GM18868 (cell line): ENCODE measurements around the gene ZFAND3.
"Not testable (repeated sequence)": the region's sequence is repeated elsewhere in the genome, so short reads cannot be mapped to it uniquely, and the experiment has no call there.

Experiments used
- ATAC-seq: cut with Tn5 transposase; IDR thresholded peaks from one replicate; pipeline ENCODE4 v1.9.1; 2021; ENCODE audit warnings: mild to moderate bottlenecking, moderate library complexity; ENCODE audit not compliant: unreplicated experiment

Gene ZFAND3

DNA sequence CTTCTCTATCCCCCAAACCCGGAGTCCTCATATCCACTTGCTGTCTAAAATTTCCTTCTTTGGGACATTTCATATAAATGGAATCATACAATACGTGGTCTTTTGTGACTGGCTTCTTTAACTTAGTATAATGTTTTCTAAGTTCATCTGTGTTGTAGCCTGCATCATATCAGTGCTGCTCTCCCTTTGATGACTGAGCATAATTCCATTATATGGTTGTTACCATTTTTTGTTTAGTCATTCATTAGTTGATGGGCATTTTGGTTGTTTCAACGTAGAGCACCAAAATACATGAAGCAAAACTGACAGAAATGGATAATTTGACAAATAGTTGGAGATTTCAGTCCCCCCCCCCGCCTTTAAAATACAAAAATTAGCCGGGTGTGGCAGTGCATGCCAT lies 71.5 kb downstream of the ZFAND3 start:
- ATAC-seq, result no peak

DNA sequence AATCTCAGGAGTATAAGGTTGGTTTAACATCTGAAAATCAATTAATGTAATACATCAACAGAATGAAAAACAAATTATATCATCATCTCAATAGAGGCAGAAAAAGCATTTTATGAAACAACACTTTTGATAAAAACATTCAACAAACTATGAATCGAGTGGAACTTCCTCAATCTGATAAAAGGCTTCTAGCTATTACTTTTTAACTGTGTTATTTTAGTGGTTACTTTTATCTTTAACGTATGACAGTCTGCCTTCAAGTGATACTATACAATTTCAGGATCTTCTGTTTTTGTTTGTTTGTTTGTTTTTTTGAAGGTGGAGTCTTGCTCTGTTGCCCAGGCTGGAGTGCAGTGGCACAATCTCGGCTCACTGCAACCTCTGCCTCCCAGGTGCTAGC lies 73.7 kb downstream of the ZFAND3 start:
- ATAC-seq, result no peak

DNA sequence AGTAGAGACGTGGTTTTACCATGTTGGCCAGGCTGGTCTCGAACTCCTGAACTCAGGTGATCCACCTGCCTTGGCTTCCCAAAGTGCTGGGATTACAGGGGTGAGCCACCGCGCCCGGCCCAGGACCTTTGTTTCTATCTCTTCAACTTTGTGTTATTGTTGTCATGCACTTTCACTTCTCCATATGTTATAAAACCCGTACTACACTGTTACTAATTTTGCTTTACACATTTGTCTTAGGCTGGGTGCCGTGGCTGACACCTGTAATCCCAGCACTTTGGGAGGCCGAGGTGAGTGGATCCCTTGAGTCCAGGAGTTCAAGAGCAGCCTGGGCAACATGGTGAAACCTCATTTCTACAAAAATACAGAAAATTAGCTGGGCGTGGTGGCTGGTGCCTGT lies 74.2 kb downstream of the ZFAND3 start:
- ATAC-seq, result not testable (repeated sequence)

DNA sequence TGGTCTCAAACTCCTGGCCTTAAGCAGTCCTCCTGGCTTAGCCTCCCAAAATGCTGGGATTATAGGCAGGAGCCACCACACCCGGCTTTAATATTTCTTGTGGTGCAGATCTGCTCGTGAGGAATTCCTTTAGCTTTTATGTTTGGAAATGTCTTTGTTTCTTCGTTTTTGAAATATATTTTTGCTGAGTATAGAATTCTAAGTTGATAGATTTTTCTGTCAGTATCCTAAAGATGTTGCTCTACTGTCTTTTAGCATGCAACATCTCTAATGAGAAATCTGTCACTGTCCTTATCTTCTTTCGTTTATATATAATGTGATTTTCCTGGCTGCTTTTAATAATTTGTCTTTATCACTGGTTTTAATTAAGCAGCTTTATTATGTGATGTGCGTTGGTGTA lies 75.1 kb downstream of the ZFAND3 start:
- ATAC-seq, result no peak

DNA sequence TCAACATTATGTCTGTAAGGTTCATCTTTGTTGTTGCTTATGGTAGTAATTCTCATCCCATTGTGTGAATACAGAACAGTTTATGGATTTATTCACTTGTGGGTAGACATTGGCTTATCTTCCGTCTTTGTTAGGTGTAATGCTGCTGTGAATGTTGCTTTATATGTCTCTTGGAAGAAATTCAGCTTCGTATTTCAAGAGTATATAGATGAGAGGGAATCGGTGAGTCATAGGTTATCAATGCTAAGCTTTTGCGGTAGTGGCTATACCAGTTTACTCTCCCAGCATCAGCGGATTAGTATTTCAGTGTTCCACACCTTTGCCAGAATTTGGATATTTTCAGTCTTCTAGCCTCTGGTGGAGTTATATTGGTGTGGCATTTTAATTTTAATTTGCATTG lies 77.8 kb downstream of the ZFAND3 start:
- no peak for ATAC-seq

DNA sequence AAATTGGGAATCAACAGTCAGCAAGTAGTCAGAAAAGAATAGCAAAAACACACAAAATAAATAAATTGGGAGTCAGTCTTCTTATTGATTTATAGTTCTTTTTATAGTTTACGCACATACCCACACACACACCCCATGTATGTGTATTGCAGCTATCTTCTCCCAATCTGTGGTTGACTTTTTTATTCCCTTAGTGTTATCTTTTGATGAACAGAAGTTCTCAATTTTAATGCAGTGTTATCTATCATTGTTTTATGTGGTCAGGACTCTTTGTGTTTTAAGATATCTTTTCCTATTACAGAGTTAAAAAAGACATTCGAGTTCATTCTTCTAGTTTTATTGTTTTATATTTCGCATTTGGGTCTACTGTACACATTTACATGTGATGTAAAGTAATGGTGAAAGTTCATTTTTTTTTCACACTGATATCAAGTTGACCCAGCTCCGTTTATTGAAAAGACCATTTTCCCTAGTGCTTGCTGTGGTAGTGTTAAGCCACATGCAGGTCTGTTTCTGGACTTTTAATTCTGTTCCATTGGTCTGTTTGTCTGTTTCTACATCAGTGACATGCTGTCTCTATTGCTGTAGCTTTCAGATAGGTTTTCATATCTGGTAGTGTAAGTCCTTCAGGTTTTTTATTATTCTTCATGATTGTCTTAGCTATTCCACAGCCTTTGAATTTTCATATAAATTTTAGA lies 78.4 kb downstream of the ZFAND3 start:
- ATAC-seq, result no peak

DNA sequence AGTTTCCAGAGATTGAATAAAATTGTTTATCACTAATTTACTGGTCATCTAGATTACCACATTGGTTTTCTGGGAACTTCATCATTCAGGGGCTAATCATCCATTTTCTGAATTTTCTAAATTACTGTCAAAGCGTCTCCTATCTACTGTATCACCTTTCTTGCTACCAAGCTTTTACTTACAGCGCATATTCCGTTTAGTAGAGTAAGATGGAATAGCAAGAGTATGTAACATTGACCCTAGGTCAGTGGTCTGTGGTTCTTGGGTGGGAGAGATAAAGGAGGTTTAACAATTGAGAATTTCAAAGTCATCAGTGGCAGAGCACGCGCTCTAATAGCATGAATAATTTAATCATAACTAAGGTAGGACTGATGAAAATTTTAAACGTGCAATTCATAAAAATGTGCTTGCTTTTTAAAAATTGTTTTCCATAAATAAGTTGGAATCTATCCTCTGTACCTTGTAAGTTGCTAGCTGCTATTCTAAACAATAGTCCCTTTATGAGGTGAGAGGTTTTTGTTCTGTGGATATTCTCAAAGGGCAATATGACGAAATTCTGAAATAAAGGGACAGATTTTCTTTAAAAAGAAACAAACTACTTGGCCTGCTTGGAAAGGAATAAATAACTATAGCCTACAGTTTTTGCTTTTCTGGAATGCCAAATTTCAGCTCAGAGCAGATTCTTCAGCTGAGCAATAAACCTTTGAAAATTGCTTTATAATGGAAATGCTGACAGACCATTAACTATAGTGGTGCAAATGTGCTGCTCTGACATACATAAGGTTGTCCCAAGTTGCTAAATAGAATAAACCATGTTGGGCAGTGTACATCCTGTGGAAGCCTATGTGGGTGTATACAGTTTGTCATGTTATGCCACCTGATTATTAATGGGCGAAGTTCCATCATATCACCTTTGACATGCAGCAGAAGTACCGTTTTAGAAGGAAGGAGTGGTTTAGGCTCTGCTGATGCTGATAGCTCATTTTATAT lies 84.1 kb downstream of the ZFAND3 start:
- no peak for ATAC-seq

DNA sequence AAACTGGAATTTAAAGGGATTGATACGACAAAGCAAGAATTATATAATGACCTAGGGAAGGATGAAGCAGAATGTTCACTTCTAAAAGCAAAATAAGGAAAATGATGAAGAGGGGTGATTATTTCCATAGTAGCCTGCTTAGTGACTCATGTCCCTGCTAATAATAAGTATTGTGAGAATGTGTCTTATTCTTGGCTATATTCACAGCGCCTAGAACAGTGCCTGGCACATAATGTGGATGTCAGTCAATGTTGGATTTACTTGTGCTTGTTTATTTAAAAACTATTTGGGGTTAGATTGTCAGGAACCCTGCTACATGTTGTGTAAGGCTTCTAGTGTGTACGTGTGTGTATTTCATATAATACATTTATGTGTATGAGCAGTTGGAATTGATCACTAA lies 85.1 kb downstream of the ZFAND3 start:
- ATAC-seq, result no peak

DNA sequence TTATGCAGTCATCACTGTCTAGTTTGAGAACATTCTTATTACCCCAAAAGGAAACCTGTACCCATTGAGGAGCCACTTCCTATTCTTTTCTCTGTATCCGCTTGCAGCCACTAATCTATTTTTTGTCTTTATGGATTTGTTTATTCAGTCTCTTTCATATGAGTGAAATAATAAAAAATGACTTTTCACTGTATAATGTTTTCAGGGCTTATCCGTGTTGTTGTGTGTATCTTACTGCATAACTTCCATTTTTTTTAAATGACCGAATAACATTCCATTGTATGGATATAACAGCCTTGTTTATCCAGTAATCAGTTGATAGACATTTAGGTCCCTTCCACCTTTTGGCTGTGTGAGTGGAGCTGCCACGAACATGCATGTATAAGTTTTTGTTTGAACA lies 86.6 kb downstream of the ZFAND3 start:
- no peak for ATAC-seq

DNA sequence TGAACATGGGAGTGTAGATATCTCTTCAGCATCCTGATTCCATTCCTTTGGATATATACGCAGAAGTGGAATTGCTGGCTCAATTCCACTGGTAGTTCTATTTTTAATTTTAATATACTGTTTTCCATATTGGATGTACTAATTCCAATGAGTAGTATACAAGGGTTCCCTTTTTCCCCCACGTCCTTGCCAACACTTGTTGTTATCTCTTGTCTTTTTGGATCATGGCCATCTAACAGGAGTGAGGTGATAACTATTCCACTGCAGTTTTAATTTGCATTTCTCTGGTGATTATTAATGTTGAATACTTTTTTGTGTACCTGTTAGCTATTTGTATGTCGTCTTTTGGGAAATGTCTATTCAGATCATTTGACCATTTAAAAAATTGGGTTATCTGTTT lies 91.5 kb downstream of the ZFAND3 start:
- ATAC-seq, result no peak

DNA sequence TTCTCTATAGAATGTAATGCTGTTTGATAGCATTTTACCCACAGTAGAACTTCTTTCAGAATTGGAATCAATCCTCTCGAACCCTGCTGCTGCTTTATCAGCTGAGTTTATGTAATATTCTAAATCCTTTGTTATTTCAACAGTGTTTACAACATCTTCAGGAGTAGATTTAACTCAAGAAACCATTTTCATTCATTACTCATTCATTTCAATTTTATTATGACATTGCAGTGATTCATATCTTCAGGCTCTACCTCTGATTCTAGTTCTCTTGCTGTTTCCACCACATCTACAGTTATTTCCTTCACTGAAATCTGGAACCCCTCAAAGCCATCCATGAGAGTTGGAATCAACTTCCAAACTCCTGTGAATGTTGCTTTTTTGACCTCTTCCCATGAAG lies 93.7 kb downstream of the ZFAND3 start:
- ATAC-seq, result no peak

DNA sequence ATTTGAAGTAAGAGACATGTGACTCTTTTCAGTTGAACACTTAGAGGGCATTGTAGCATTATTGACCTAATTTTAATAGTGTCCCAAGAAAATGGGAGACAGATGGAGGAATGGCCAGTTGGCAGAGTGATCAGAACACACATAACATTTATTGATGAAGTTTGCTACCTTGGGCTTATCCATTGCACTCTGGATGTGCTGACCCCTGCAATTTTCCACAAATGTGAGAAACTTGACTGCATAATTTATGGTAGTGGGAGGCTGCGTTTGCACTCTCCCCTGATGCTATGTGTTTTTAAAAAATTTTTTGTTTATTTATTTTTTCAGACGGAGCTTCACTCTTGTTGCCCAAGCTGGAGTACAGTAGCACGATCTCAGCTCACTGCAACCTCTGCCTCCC lies 95.9 kb downstream of the ZFAND3 start:
- ATAC-seq, result no peak

DNA sequence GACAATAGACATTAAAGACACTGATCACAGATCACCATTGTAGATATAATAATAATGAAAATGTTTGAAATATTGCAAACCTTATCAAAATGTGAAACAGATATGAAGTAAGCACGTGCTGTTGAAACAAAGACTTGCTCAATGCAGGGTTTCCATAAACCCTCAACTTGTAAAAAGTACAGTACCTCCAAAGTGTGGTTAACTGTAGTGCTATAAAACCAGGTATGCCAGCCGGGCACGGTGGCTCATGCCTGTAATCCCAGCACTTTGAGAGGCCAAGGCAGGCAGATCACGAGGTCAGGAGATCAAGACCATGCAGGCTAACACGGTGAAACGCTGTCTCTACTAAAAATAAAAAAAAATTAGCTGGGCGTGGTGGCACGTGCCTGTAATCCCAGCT lies 96.6 kb downstream of the ZFAND3 start:
- no peak for ATAC-seq

DNA sequence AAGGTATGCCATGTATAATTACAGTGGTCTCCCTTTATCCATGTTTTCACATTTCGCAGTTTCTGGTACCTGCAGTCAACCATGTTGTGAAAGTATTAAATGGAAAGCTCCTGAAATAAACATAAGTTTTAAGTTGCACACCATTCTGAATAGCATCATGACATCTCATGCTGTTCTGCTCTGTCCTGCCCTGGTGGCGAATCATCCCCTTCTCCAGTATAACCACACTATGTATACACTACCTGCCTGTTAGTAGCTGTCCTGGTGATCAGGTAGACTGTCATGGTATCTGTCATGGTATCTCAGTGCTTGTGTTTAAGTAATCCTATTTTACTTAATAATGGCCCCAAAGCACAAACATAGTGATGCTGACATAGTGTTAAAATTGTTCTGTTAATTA lies 97.1 kb downstream of the ZFAND3 start:
- no peak for ATAC-seq

DNA sequence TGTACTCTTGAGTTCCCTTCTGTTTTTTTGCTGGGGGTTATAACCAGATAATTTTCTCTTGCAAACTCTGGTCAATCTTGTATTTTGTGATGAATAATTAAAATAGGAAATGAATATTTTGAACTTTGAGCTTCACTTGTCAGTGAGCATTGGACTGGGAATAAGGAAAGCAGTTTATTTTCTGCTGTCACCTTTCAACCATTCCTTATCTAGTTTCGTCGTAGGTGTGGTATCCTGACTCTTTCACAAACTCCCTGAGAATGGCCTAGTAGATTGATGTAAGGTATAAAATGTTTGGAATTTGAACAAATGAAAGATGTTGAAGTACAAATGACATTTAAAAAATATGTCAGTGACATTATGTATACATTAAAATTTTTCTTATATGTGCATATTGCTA lies 98.0 kb downstream of the ZFAND3 start:
- ATAC-seq, result no peak

DNA sequence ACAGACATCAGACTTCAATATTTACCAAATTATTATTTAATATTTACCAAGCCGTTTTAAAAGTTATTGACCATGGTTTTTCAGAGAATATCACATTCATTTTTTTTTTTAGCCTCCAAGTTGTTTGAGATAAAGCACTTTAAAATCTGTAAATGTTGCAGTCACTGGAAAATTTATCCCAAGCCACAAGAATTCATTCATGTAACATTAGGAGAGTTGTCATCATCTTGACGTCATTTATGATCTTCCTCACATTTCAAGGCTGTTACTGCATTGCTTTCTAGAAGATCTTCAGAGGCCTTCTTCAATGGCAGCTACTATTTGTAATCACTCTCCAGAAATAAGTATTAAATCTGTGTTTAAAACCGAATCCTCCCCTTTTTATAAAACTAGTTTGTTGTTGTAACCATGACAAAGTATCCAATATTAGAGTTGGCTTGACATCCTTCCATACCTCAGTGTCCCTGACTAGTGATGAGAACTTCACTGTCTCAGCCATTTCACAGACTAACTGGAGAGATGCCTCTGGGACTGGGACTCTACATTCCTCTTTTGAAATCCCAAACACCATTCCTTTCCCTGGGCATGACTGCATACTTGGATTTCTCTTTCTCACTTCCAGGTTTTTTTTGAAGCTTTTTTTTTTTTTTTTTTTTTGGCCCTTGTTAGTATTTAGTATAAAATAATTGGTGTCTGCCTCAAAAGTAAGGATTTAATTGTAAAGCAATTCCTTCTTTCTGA lies 100.1 kb downstream of the ZFAND3 start:
- ATAC-seq, result no peak

DNA sequence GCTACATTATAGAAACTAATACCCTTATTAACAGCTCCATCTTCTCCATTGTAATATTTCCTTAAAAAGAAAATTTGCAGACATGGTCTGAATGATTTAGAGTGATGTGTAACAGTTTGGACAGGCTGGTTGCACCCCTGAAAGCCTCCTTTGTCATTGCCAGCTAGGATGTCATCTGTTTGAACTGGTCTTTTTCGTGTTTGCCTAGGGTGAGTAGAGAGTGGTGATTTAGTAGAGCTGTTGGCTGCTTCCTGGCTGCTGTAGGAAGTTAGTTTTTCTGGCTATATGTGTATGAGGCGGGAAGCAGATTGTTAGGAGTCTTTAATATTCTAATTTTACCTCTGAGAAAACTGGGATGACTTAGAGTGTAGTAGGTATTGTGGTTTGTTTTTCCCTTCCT lies 101.1 kb downstream of the ZFAND3 start:
- no peak for ATAC-seq

DNA sequence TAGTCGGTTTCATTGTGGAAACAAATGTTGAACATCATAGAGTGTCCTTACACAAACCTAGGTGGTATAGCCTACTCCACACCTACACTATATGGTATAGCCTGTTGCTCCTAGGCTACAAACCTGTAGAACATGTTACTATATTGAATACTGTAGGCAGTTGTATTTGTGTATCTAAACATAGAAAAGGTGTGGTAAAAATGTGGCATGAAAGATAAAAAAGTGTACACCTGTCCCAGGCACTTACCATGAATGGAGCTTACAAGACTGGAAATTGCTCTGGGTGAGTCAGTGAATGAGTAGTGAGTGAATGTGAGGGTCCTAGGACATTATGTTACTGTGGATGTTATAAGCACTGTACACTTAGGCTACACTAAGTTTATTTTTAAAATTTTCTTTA lies 103.0 kb downstream of the ZFAND3 start:
- ATAC-seq, result no peak

DNA sequence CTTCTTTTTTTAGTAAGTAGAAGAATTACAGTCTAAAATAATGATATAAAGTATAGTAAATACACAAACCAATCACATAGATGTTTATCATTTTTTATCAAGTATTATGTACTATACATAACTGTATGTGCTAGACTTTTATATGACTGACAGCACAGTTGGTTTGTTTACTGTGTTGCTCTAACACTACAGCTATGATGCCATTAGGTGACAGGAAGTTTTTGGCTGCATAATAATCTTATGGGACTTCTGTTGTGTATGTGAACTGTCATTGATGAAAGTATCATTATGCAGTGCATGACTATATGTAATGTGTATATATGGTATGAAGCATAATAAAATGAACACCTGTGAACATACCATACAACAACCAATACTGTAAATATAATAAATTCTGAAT lies 104.0 kb downstream of the ZFAND3 start:
- ATAC-seq, result no peak

DNA sequence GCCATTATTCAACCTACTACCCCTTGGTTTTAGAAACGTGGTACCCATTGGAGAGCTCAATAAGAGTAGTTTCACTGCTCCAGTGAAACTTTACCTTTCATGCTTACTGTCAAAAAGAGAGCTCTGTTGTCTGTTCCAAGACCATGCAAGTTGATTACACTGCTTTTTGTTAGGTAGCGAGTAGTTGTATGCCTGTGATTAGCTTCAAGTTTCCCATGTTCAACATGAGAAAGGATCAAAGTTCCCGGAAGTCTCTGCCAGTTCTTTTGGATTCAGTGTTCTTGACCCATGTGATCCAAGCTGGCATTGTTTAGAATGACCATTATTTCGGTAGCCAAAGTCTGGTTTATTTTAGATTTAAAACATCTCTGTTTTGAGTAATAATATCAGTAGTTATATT lies 107.1 kb downstream of the ZFAND3 start:
- ATAC-seq, result no peak

DNA sequence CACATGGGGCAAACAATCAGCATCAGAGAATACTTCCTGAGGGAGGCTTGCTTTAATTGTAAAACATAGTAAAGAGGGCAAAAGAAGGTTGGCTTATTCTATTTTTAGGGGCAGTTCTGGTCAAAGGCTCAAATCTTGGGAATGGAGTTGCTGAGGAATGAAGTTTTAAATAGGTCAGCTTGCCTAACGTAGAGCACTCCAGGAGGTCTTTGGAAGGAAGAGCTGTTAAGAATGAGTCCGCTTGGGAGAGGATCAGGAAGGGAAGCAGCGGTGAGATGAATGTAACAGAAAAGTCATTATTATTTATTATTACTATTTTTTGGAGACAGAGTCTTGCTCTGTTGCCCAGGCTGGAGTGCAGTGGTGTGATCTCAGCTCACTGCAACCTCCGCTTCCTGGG lies 108.7 kb downstream of the ZFAND3 start:
- no peak for ATAC-seq
